HUES64 (cell line): ENCODE measurements around the gene LPCAT2.

Experiments
- H3K27ac ChIP-seq: 2 replicates; pipeline ENCODE4 v1.7.0; 2013; ENCODE audit warnings: low read depth, low read length, inconsistent platforms
- H3K27me3 ChIP-seq: 2 replicates; pipeline ENCODE4 v1.6.1; 2013; ENCODE audit warnings: mild to moderate bottlenecking, low read length; ENCODE audit not compliant: insufficient read depth
- H3K36me3 ChIP-seq: 2 replicates; pipeline ENCODE4 v1.6.1; 2013; ENCODE audit warnings: mild to moderate bottlenecking, low read length; ENCODE audit not compliant: insufficient read depth
- H3K4me1 ChIP-seq: 2 replicates; pipeline ENCODE4 v1.6.1; 2013; ENCODE audit warnings: mild to moderate bottlenecking, low read length, moderate library complexity; ENCODE audit not compliant: insufficient read depth
- H3K4me3 ChIP-seq: 2 replicates; pipeline ENCODE4 v1.5.1; 2013; ENCODE audit warnings: mild to moderate bottlenecking, low read length, moderate library complexity
- H3K9ac ChIP-seq: 2 replicates; pipeline ENCODE4 v1.6.1; 2013; ENCODE audit warnings: mild to moderate bottlenecking, low read depth, low read length
- H3K9me3 ChIP-seq: 2 replicates; pipeline ENCODE4 v1.6.1; 2013; ENCODE audit warnings: low read depth, low read length; ENCODE audit not compliant: insufficient read depth
- WGBS: fragments of 150-250, 120-280 bp; methylation state at CpG from one replicate; pipeline ENCODE4 v1.1.7; 2013; ENCODE audit warnings: missing lambda C conversion rate; 5-methylcytosine and 5-hydroxymethylcytosine counted together

LPCAT2 gene

GRCh38 chr16:55471448-55472097 lies 37.3 kb upstream of the LPCAT2 start:
- no peaks in the 10 kb centered on the region for H3K9me3 ChIP-seq
- H3K36me3 ChIP-seq: no peaks in the 10 kb centered on the region

GRCh38 chr16:55473587-55473986 lies 35.3 kb upstream of the LPCAT2 start:
- WGBS: 91% methylated on average over 2 of the region's 2 CpGs
- Histone ChIP-seq H3K4me3 (no peak overlapping the region), H3K36me3 (no peaks in the 10 kb centered on the region), H3K9ac (no peak overlapping the region), H3K27me3 (peaks cover 59% of the 10 kb centered on the region), H3K27ac (no peak overlapping the region), H3K4me1 (peaks cover 24% of the 10 kb centered on the region), H3K9me3 (no peaks in the 10 kb centered on the region)

More at GRCh38 chr16:55471448-55472097, 37.3 kb upstream of the LPCAT2 start:
- Histone ChIP-seq H3K9ac (no peak overlapping the region), H3K27ac (no peak overlapping the region), H3K27me3 (peaks cover 44% of the 10 kb centered on the region), H3K4me3 (no peak overlapping the region), H3K4me1 (peaks cover 13% of the 10 kb centered on the region)
- WGBS: 85% methylated on average over 4 of the region's 4 CpGs

GRCh38 chr16:55474821-55475220 lies 34.1 kb upstream of the LPCAT2 start:
- H3K4me1 ChIP-seq: peaks cover 25% of the 10 kb centered on the region
- no peak overlapping the region for H3K9ac ChIP-seq
- H3K36me3 ChIP-seq: no peaks in the 10 kb centered on the region
- 86% methylated on average over 3 of the region's 3 CpGs for WGBS
- no peak overlapping the region for H3K4me3 ChIP-seq
- no peaks in the 10 kb centered on the region for H3K9me3 ChIP-seq
- H3K27ac ChIP-seq: no peak overlapping the region
- peaks cover 58% of the 10 kb centered on the region for H3K27me3 ChIP-seq

- Histone ChIP-seq H3K4me3 (no peak overlapping the region), H3K9ac (no peak overlapping the region), H3K27ac (no peak overlapping the region), H3K36me3 (no peaks in the 10 kb centered on the region), H3K9me3 (no peaks in the 10 kb centered on the region), H3K4me1 (peaks cover 21% of the 10 kb centered on the region), H3K27me3 (peaks cover 67% of the 10 kb centered on the region)
- 85% methylated on average over 5 of the region's 5 CpGs for WGBS
These were observed 33.0 kb upstream of the LPCAT2 start for GRCh38 chr16:55475919-55476318.

GRCh38 chr16:55476625-55477533 lies 32.0 kb upstream of the LPCAT2 start:
- H3K9ac ChIP-seq: no peak overlapping the region
- H3K27ac ChIP-seq: no peak overlapping the region
- H3K4me1 ChIP-seq: peaks cover 30% of the 10 kb centered on the region
- H3K9me3 ChIP-seq: no peaks in the 10 kb centered on the region
- WGBS: 81% methylated on average over 6 of the region's 6 CpGs
- no peaks in the 10 kb centered on the region for H3K36me3 ChIP-seq
- H3K27me3 ChIP-seq: peaks cover 73% of the 10 kb centered on the region
- H3K4me3 ChIP-seq: no peak overlapping the region

GRCh38 chr16:55477736-55478135 lies 31.1 kb upstream of the LPCAT2 start:
- Histone ChIP-seq H3K27me3 (peaks cover 74% of the 10 kb centered on the region), H3K4me1 (peaks cover 30% of the 10 kb centered on the region), H3K9ac (no peak overlapping the region), H3K4me3 (no peak overlapping the region), H3K36me3 (peaks cover 3% of the 10 kb centered on the region; the same call in 1 of the 2 replicates), H3K9me3 (no peaks in the 10 kb centered on the region), H3K27ac (no peak overlapping the region)
- 60% methylated on average over 3 of the region's 3 CpGs for WGBS

- peaks cover 67% of the 10 kb centered on the region for H3K27me3 ChIP-seq
- H3K9ac ChIP-seq: peak within 1 kb of the TSS; percentile 78
- peak within 1 kb of the TSS; percentile 67 for H3K4me3 ChIP-seq
- peaks cover 14% of the 10 kb centered on the region for H3K36me3 ChIP-seq
- peak within 1 kb of the TSS; percentile 73; the same call in 1 of the 2 replicates for H3K27ac ChIP-seq
- WGBS: under 1% methylated on average over 46 of the region's 46 CpGs
- no peaks in the 10 kb centered on the region for H3K9me3 ChIP-seq
- H3K4me1 ChIP-seq: peaks cover 30% of the 10 kb centered on the region
These were observed 29.9 kb upstream of the LPCAT2 start, which contains the start of gene MMP2 for GRCh38 chr16:55478827-55479429. MMP2 (plus strand) TSS chr16:55479198; CDS start chr16:55479480, 282 bp downstream.

- peaks cover 29% of the 10 kb centered on the region for H3K4me1 ChIP-seq
- H3K27ac ChIP-seq: peak overlapping the region; percentile 73; the same call in 1 of the 2 replicates
- no peaks in the 10 kb centered on the region for H3K9me3 ChIP-seq
- peaks cover 21% of the 10 kb centered on the region for H3K36me3 ChIP-seq
- under 1% methylated on average over 41 of the region's 41 CpGs for WGBS
- H3K9ac ChIP-seq: peak overlapping the region; percentile 78
- H3K27me3 ChIP-seq: peaks cover 64% of the 10 kb centered on the region
- H3K4me3 ChIP-seq: peak overlapping the region; percentile 67
These were observed 29.3 kb upstream of the LPCAT2 start for GRCh38 chr16:55479430-55480140.

GRCh38 chr16:55480228-55480655 lies 28.6 kb upstream of the LPCAT2 start:
- H3K27me3 ChIP-seq: peaks cover 62% of the 10 kb centered on the region
- WGBS: 1% methylated on average over 25 of the region's 25 CpGs
- peak overlapping the region; percentile 67 for H3K4me3 ChIP-seq
- no peaks in the 10 kb centered on the region for H3K9me3 ChIP-seq
- no peak overlapping the region for H3K27ac ChIP-seq
- peak overlapping the region; percentile 78; the same call in 1 of the 2 replicates for H3K9ac ChIP-seq
- H3K36me3 ChIP-seq: peaks cover 28% of the 10 kb centered on the region
- H3K4me1 ChIP-seq: peaks cover 24% of the 10 kb centered on the region

GRCh38 chr16:55481023-55481422 lies 27.8 kb upstream of the LPCAT2 start:
- Histone ChIP-seq H3K4me3 (peak overlapping the region; percentile 67), H3K27ac (no peak overlapping the region), H3K4me1 (peaks cover 24% of the 10 kb centered on the region), H3K36me3 (peaks cover 31% of the 10 kb centered on the region), H3K27me3 (peaks cover 54% of the 10 kb centered on the region), H3K9me3 (no peaks in the 10 kb centered on the region), H3K9ac (no peak overlapping the region)
- whole genome bisulfite sequencing: 63% methylated on average over 3 of the region's 4 CpGs
